HUDEP-2 (cell line): ENCODE results near the gene CORO1A.
"Not testable (repeated sequence)": the region's sequence is repeated elsewhere in the genome, so short reads cannot be mapped to it uniquely, and the experiment has no call there.

Experiments
- DNase-seq, 76 experiments: peaks; one replicate each; lab custom pipeline; 2025; ENCODE audit not compliant: unreplicated experiment in 76 of 76; lab: John Stamatoyannopoulos, UW

Gene CORO1A

GRCh38 chr16:30169416-30169815, 14.0 kb upstream of the CORO1A start:
- DNase-seq, result not testable (repeated sequence)

- DNase-seq, result not testable (repeated sequence)
Measured at GRCh38 chr16:30170145-30170544, 13.3 kb upstream of the CORO1A start.

GRCh38 chr16:30173054-30173453, 10.3 kb upstream of the CORO1A start:
- DNase-seq, result no peak

GRCh38 chr16:30176876-30177275, 6.5 kb upstream of the CORO1A start:
- DNase-seq, result not testable (repeated sequence)

DNA sequence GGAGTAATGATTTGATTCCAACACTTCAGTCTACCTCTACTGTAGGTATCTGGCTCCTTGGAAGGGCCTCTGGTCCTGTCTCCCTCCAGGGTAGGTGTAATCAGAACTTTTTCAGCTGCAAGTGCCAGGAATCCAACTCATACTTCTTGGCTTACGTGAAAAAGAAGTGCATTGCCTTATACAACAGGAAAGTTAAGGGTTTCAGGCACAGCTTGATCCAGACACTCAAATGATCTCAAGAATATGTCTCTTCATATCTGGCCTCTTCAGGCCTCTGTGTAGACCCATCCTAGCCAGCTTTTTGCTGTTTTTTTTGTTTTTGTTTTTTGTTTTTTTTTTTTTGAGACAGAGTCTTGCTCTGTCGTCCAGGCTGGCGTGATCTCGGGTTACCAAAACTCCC, 4.2 kb upstream of the CORO1A start:
- no peak for DNase-seq

DNA sequence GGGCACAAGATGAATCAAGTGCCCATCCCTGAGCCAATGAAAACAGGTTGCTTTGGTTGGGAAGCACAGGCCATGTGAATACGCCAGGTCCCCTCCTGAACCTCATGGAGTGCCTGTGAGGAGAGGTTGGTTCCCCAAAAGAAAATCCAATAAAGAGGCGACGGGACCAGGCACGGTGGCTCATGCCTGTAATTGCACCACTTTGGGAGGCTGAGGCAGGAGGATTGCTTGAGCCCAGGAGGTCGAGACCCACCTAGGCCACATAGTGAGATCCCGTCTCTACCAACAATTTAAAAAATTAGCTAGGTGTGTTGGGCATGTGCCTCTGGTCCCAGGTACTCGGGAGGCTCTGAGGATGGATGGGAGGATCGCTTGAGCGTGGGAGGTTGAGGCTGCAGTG, 3.5 kb upstream of the CORO1A start:
- DNase-seq, result no peak

- DNase-seq, result no peak
Measured at GRCh38 chr16:30180741-30181140, 2.7 kb upstream of the CORO1A start.

DNA sequence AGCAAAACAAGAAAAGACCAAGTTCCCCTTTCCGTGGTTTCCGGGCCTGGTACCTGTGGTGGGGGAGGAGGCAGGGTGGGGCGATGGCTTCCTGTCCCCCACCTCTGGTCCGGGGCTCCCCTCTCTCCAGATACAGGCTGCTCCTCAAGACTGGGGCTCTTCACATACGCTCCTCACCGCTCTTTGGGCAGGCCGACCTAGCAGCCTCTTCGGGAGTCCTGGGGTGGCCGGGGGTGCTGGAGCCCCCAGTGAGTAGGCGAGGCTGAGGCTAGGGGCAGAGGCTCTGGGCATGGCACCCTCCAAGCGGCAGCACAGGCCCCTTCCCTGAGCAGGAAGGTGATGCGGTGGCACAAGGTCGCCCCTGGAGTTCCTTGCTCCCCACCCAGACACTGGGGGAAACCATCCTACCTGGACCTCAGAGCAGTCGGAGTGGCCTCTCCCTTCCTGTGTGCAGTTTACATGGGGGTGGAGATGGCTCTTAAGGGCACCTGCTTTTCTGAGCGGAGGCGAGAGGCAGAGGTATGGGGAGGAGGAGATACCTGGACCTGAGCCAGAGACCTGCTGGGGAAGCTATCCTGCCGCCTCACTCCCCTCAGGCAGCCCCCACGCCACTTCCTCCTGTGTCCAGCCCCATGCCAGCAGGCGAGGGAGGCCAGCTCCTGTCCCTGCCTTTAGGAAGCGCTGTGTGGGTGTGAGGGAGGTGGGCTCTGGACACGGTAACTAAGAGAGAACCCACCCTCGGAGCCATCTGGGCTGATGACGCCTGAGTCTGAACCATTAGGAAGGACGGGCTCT, 891 bp downstream of the CORO1A start:
- DNase-seq, result no peak

GRCh38 chr16:30184891-30185682, 1.7 kb downstream of the CORO1A start:
- DNase-seq, result no peak

- no peak for DNase-seq
Measured at GRCh38 chr16:30185683-30186421, 2.5 kb downstream of the CORO1A start.

DNA sequence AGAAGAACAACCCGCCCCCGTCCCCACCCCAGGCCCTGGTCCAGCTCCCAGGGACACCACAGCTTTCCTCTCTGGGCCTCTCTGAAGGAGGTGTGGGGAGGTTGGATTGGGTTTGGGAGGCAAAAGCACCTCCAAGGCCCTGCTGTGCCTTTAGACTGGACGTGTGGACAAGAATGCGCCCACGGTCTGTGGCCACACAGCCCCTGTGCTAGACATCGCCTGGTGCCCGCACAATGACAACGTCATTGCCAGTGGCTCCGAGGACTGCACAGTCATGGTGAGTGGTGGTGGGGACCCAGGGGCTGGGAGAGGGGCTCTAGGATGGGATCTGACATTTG, 3.0 kb downstream of the CORO1A start:
- no peak for DNase-seq

DNA sequence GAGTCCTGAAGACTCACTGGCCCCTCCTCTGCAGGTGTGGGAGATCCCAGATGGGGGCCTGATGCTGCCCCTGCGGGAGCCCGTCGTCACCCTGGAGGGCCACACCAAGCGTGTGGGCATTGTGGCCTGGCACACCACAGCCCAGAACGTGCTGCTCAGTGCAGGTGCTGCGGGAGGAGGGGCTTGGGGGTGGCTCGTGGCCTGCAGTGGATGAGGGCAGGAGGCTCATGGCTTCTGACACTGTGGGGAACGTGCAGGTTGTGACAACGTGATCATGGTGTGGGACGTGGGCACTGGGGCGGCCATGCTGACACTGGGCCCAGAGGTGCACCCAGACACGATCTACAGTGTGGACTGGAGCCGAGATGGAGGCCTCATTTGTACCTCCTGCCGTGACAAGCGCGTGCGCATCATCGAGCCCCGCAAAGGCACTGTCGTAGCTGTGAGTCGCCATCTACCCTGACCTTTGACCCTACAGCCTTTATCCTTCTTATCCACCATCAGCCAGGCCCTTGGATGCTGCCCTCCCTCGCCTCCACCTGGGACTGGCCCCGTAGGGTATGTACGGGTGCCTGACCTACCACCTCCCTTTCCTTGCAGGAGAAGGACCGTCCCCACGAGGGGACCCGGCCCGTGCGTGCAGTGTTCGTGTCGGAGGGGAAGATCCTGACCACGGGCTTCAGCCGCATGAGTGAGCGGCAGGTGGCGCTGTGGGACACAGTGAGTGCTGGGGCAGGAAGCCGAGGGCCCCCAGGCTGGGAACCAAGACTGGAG, 3.6 kb downstream of the CORO1A start:
- DNase-seq, result peak in 52 of 76 experiments; percentile 3 to 72 (median 46)

- no peak for DNase-seq
Measured at GRCh38 chr16:30187556-30187865, 4.1 kb downstream of the CORO1A start.

- DNase-seq, result no peak
Measured at GRCh38 chr16:30187971-30188561, 4.7 kb downstream of the CORO1A start.

GRCh38 chr16:30191158-30191557, 7.8 kb downstream of the CORO1A start:
- not testable (repeated sequence) for DNase-seq

- not testable (repeated sequence) for DNase-seq
Measured at GRCh38 chr16:30193098-30193497, 9.7 kb downstream of the CORO1A start.

DNA sequence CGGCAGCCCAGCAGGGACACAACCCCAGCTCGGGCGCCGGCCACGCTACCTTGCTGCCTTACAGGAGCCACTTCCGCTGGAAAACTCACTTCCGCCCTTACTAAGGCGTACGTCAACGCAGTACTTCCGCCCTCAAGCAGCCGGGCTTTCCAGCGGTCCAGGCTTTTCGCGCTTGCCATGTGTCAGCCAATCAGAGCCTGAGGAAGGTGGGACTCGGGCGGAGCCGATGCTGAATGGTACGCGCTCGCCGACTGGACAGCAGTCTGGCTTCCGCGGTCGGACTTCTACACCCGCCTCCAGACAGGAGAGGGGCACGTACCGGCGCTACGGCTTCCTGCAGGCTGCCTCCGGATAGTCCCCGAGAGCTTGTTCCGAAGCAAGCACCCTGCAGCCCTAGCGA, 10.2 kb downstream of the CORO1A start, which contains the start of the genes BOLA2B and SLX1A:
Gene BOLA2B, minus strand, starts transcription at position 52 of the 400 bp plus-strand sequence. CDS start 71 bp downstream, outside the sequence.
Gene SLX1A, plus strand, starts transcription at position 261 of the 400 bp plus-strand sequence. CDS start 210 bp downstream, outside the sequence.
- DNase-seq, result not testable (repeated sequence)

DNA sequence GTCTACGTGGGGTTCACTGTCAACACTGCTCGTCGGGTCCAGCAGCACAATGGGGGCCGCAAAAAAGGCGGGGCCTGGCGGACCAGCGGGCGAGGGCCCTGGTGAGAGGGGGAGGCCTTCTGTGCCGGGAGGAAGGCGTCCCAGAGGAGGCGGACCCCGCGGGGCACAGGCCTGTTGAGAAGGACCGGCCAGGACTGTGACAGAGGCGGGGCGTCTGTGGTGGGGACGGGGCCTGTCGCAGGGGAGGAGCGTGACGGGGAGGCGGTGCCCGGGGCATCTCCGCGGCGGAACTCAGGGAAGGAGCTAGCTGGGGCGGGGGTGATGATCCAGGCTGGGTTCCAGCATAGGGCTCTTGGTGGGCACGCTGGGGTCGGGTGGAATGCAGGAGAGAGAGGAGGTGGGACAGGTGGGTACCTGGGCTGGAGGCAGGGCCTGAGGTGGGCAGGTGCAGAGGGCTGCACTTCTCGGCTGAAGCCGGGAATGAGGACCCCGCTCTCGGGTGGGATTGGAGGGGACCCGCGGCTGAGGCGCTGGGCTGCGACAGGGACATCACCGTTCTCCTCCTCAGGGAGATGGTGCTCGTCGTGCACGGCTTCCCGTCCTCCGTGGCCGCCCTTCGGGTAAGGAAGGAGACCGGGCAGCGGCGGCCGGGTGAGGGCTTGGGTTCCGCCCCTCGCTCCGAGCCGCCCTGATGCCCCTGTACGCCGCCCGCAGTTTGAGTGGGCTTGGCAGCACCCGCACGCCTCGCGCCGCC, 10.9 kb downstream of the CORO1A start:
- DNase-seq, result not testable (repeated sequence)

DNA sequence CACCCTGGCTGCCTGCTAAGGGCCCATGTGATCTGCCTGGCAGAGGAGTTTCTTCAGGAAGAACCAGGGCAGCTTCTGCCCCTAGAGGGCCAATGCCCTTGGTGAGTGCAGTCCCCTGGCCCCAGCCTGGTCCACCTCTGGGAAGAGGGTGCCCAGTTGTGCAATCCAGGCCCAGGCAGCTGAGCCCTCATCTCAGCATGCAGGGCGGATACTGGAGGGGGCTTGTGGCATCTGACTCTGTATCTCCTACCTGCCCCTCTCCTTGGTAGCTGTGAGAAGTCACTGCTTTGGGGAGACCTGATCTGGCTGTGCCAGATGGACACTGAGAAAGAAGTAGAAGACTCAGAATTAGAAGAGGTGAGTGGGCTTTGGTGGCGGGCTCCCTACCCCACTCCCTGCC, 13.6 kb downstream of the CORO1A start:
- not testable (repeated sequence) for DNase-seq
